Neural progenitor cell (in vitro differentiated cells): ENCODE measurements around the gene PNLDC1. TPM values are rescaled to one million over a fixed set of nuclear protein-coding genes. Genes with fewer than 3 reads are reported as not detected.

Source experiments
- DNase-seq: peaks from one replicate; pipeline ENCODE4 v3.0.0-alpha.2; 2016; ENCODE audit warnings: low spot score
- H2AFZ ChIP-seq: fragments of 200-600 bp; sonication (generic); replicated peaks from 2 replicates; pipeline ENCODE4 v1.6.1; 2016; ENCODE audit warnings: antibody characterized with exemption
- H3F3A ChIP-seq: fragments of 200-600 bp; sonication (generic); 2 replicates; pipeline ENCODE4 v1.6.1; 2016; ENCODE audit warnings: antibody characterized with exemption, low read depth
- H3K27ac ChIP-seq: fragments of 200-600 bp; sonication (generic); 2 replicates; pipeline ENCODE4 v1.5.1; 2016; ENCODE audit warnings: mild to moderate bottlenecking
- H3K27me3 ChIP-seq: fragments of 200-600 bp; sonication (generic); 2 replicates; pipeline ENCODE4 v1.6.1; 2016; ENCODE audit warnings: mild to moderate bottlenecking, moderate library complexity
- H3K36me3 ChIP-seq: fragments of 200-600 bp; sonication (generic); 2 replicates; pipeline ENCODE4 v1.5.1; 2016
- H3K4me1 ChIP-seq: fragments of 200-600 bp; sonication (generic); 2 replicates; pipeline ENCODE4 v1.6.1; 2016; ENCODE audit warnings: mixed run types
- H3K4me2 ChIP-seq: fragments of 200-600 bp; sonication (generic); 2 replicates; pipeline ENCODE4 v1.6.1; 2016
- H3K4me3 ChIP-seq: fragments of 200-600 bp; sonication (generic); 2 replicates; pipeline ENCODE4 v1.5.1; 2016
- H3K79me2 ChIP-seq: fragments of 200-600 bp; sonication (generic); 2 replicates; pipeline ENCODE4 v1.6.1; 2016; ENCODE audit warnings: low read depth
- H3K9ac ChIP-seq: fragments of 200-600 bp; sonication (generic); 2 replicates; pipeline ENCODE4 v1.6.1; 2016
- H3K9me3 ChIP-seq: fragments of 200-600 bp; sonication (generic); 2 replicates; pipeline ENCODE4 v1.5.1; 2016; ENCODE audit warnings: low read depth
- H4K20me1 ChIP-seq: fragments of 200-600 bp; sonication (generic); 2 replicates; pipeline ENCODE4 v1.6.1; 2016; ENCODE audit warnings: low read depth
- H3K27ac Mint-ChIP-seq: 3 replicates; pipeline ENCODE4 v1.8.0; 2021; ENCODE audit warnings: mixed read lengths
- H3K27me3 Mint-ChIP-seq: 2 replicates; pipeline ENCODE4 v1.8.0; 2022; ENCODE audit warnings: low read depth, mild to moderate bottlenecking, inconsistent platforms, moderate library complexity, mixed read lengths; ENCODE audit not compliant: insufficient read depth
- H3K36me3 Mint-ChIP-seq: 3 replicates; pipeline ENCODE4 v1.8.0; 2021; ENCODE audit warnings: mixed read lengths
- H3K4me1 Mint-ChIP-seq: 3 replicates; pipeline ENCODE4 v1.8.0; 2021; ENCODE audit warnings: mixed read lengths
- H3K4me3 Mint-ChIP-seq: 3 replicates; pipeline ENCODE4 v1.8.0; 2021; ENCODE audit warnings: mild to moderate bottlenecking, moderate library complexity, mixed read lengths
- H3K9me3 Mint-ChIP-seq: 3 replicates; pipeline ENCODE4 v1.8.0; 2020; ENCODE audit warnings: mixed read lengths
- CTCF ChIP-seq: fragments of 200-600 bp; sonication (generic); IDR thresholded peaks from 2 replicates; pipeline ENCODE4 v1.5.1; 2017; ENCODE audit warnings: antibody characterized with exemption, mild to moderate bottlenecking
- EZH2 ChIP-seq: fragments of 200-600 bp; sonication (generic); IDR thresholded peaks from 2 replicates; pipeline ENCODE4 v1.6.1; 2017; ENCODE audit warnings: antibody characterized with exemption, mild to moderate bottlenecking, moderate library complexity
- EZH2phosphoT487 ChIP-seq: fragments of 200-600 bp; sonication (generic); IDR thresholded peaks from 2 replicates; pipeline ENCODE4 v1.6.1; 2017; ENCODE audit warnings: antibody characterized with exemption
- total RNA-seq: library from RNA; depleted of rRNA; stranded (reverse); fragments of >200 nt; gene quantifications from 2 replicates; pipeline ENCODE4 v1.2.3, GENCODE V29; 2015; ENCODE audit warnings: low replicate concordance

Gene PNLDC1
- total RNA-seq, 1 donor from 2014 or later, result not detected

GRCh38 chr6:159829526-159829925 lies 29.4 kb downstream of the PNLDC1 start:
- Histone ChIP-seq H3K36me3 (no peaks in the 10 kb centered on the region), H3K4me1 (no peaks in the 10 kb centered on the region), H3K79me2 (no peaks in the 10 kb centered on the region), H3K27me3 (no peaks in the 10 kb centered on the region), H3F3A (no peaks in the 10 kb centered on the region), H3K9ac (no peak overlapping the region), H2AFZ (peak overlapping the region; percentile 71), H3K27ac (no peak overlapping the region), H3K9me3 (no peaks in the 10 kb centered on the region), H3K4me3 (no peak overlapping the region), H3K4me2 (no peak overlapping the region), H4K20me1 (no peaks in the 10 kb centered on the region)
- H3K36me3 Mint-ChIP-seq, result no peaks in the 10 kb centered on the region
- H3K27ac Mint-ChIP-seq, result no peak overlapping the region
- peaks cover 3% of the 10 kb centered on the region for H3K27me3 Mint-ChIP-seq
- H3K4me1 Mint-ChIP-seq, result peaks cover 11% of the 10 kb centered on the region
- TF ChIP-seq EZH2phosphoT487, result no peak
- TF ChIP-seq EZH2, result no peak
- TF ChIP-seq CTCF, result no peak
- H3K9me3 Mint-ChIP-seq, result no peaks in the 10 kb centered on the region
- DNase-seq, result no peak
- no peak overlapping the region for H3K4me3 Mint-ChIP-seq

GRCh38 chr6:159830501-159831372 lies 30.7 kb downstream of the PNLDC1 start:
- no peak overlapping the region for H3K4me3 ChIP-seq
- peak overlapping the region; percentile 71 for H2AFZ ChIP-seq
- no peak overlapping the region for H3K4me2 ChIP-seq
- H3K4me1 ChIP-seq, result no peaks in the 10 kb centered on the region
- no peaks in the 10 kb centered on the region for H3F3A ChIP-seq
- H3K36me3 ChIP-seq, result no peaks in the 10 kb centered on the region
- no peak overlapping the region for H3K27ac ChIP-seq
- no peak for DNase-seq
- TF ChIP-seq EZH2, result no peak
- no peak for TF ChIP-seq EZH2phosphoT487
- TF ChIP-seq CTCF, result no peak
- peaks cover 11% of the 10 kb centered on the region for H3K4me1 Mint-ChIP-seq
- H3K9me3 ChIP-seq, result no peaks in the 10 kb centered on the region
- H3K27me3 ChIP-seq, result no peaks in the 10 kb centered on the region
- no peaks in the 10 kb centered on the region for H3K9me3 Mint-ChIP-seq
- H3K4me3 Mint-ChIP-seq, result no peak overlapping the region
- H3K36me3 Mint-ChIP-seq, result no peaks in the 10 kb centered on the region
- H3K9ac ChIP-seq, result no peak overlapping the region
- H3K27me3 Mint-ChIP-seq, result peaks cover 3% of the 10 kb centered on the region
- no peaks in the 10 kb centered on the region for H3K79me2 ChIP-seq
- H3K27ac Mint-ChIP-seq, result no peak overlapping the region
- no peaks in the 10 kb centered on the region for H4K20me1 ChIP-seq

- no peak for TF ChIP-seq CTCF
- no peak for TF ChIP-seq EZH2phosphoT487
- TF ChIP-seq EZH2, result no peak
Observed at GRCh38 chr6:159831373-159831679, 31.2 kb downstream of the PNLDC1 start.

More at GRCh38 chr6:159831373-159831679, 31.2 kb downstream of the PNLDC1 start:
- no peaks in the 10 kb centered on the region for H3K36me3 ChIP-seq
- no peak overlapping the region for H3K4me3 ChIP-seq
- no peak overlapping the region for H3K4me3 Mint-ChIP-seq
- no peaks in the 10 kb centered on the region for H3K36me3 Mint-ChIP-seq
- H3K27ac ChIP-seq, result no peak overlapping the region
- H3K27ac Mint-ChIP-seq, result no peak overlapping the region
- H3K4me1 ChIP-seq, result no peaks in the 10 kb centered on the region
- H3K79me2 ChIP-seq, result no peaks in the 10 kb centered on the region
- H3K4me2 ChIP-seq, result no peak overlapping the region
- H3K27me3 ChIP-seq, result no peaks in the 10 kb centered on the region
- H2AFZ ChIP-seq, result peak overlapping the region; percentile 71
- H3K9me3 ChIP-seq, result no peaks in the 10 kb centered on the region
- no peak for DNase-seq
- peaks cover 11% of the 10 kb centered on the region for H3K4me1 Mint-ChIP-seq
- H4K20me1 ChIP-seq, result no peaks in the 10 kb centered on the region
- no peak overlapping the region for H3K9ac ChIP-seq
- H3K27me3 Mint-ChIP-seq, result peaks cover 3% of the 10 kb centered on the region
- H3K9me3 Mint-ChIP-seq, result no peaks in the 10 kb centered on the region
- no peaks in the 10 kb centered on the region for H3F3A ChIP-seq
